Stimulated activated CD4-positive, alpha-beta T cell treated with anti-CD3 and anti-CD28 coated beads, Interleukin-12 subunit alpha, Interleukin-12 subunit beta, amount 100 ng/mL, for 4 hours (primary cell): ENCODE results near the gene PARD6B.
"Not testable (repeated sequence)": the region's sequence is repeated elsewhere in the genome, so short reads cannot be mapped to it uniquely, and the experiment has no call there.

Source experiments
- DNase-seq: peaks from one replicate; pipeline ENCODE4 v3.0.0-alpha.2; 2020

PARD6B gene

DNA sequence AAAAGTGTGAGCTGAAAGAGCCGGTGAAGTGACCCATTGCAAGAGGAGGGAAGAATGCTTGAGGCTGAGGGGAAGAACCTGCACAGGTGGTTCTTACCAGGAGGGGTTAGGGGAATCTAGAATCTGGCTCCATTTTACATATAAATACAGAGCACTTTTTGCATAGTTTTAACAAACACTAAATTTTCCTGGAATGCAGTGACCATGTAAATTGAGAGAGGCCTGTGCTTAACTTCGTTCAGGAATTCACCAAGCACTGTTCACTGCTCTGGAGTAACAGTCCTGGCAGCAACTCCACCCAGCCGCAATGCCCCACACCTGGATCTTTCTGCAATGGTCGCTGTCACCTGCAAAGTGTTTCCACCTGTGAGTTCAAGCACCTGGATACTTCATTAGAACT, 26.9 kb upstream of the PARD6B start:
- DNase-seq, result no peak

DNA sequence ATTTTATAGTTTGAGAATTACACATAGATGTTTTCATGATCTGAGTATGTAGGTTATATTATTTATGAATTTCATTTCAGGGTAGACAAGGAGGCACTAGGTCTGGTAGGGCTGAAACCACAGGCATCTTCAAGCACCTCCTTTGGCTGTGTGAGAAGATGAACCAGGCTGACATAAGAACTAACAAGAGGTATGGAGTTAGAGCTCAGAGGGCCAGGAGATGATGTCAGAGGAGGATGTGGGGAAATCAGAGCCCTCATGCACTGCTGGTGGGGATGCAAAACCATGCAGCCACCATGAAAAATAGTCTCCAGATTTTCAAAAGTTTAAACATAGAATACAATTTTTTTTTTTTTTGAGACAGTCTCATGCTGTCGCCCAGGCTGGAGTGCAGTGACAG, 26.4 kb upstream of the PARD6B start:
- DNase-seq, result no peak

DNA sequence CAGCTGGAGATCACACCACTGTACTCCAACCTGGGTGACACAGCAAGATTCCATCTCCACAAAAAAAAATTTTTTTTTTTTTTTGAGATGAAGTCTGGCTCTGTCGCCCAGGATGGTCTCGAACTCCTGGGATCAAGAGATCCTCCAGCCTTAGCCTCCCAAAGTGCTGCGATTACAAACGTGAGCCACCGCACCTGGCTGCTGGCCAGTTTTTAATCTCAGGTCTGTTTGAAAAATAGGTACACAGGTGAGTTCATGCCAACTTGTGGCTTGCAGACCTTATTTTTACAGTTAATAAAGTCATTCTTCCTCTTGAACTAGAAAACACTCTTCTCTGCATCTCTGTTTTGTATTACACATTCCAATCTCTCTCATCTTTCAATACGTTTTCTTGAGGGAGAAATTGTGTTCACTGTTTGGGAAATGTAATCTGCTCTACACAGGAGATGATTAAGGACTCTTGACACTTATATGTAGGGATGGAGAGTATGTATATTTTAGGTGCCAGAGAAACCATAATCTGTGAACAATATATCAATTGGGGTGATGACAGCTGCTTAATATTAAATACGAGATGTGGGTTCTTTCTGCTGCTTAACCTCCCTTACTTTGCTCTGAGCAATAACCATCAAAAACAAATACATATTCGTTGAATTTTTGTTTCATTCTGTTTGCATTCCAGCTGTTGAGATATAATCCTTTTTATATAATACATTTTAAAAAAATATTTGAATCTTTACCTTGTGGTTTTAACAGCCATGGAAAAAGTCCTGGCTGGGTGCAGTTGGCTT, 22.3 kb upstream of the PARD6B start:
- no peak for DNase-seq

DNA sequence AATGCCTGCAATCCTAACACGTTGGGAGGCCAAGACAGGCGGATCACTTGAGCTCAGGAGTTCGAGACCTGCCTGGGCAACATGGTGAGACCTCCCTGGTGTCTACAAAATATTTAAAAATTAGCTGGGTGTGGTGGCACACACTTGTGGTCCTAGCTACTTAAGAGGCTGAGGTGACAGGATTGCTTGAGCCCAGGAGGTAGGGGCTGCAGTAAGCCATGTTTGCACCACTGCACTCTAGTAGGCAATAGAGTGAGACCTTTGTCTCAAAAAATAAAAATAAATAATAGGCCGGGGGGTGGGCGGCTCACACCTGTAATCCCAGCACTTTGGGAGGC, 21.8 kb upstream of the PARD6B start:
- no peak for DNase-seq

DNA sequence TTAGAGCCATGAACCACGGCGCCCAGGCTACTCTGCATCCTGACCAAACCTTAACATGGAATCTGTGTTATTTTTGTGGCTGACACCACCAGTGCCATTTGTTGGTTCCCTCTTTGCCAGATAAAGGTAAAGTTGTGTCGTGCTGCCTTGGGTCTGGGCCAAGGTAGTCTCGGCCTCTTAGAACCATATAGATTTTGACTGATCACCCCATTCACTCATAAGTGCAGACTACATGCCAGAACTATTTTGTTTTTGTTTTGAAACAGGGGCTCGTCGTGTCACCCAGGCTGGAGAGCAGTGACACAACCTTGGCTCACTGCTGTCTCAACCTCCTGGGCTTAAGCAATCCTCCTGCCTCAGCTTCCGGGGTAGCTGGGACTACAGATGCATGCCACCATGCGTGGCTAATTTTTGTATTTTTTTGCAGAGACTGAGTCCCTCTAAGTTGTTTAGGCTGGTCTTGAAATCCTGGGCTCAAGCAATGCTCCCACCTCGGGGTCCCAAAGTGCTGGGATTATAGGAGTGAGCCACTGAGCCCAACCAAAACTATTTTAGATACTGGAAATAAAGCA, 20.8 kb upstream of the PARD6B start:
- no peak for DNase-seq

DNA sequence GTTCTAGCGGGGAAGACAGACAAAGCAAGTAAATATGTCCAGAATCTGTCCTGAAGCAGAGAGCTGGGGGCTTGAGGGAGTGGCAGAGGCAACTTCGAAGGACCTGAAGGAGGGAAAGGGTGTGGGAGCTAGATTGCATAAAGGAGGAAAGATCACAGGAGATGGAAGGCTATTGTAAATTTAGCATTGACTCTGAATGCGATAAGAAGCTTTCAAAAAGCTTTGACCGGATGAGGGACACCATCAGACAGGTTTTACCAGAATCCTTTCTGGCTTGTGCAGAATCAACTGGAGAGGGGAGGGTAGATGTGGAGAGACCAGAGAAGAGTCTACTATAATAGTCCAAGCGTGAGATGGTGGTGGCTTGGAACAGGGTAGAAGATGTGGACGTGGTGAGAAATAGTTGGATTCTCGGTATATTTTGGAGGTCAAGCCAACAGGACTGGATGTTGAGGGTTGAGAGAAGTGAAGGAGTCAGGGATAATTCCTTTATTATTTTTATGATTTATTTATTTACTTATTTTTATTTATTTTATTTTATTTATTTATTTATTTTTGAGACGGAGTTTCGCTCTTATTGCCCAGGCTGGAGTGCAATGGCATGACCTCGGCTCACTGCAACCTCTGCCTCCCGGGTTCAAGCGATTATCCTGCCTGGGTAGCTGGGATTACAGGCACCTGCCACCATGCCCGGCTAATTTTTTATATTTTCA, 20.1 kb upstream of the PARD6B start:
- no peak for DNase-seq

DNA sequence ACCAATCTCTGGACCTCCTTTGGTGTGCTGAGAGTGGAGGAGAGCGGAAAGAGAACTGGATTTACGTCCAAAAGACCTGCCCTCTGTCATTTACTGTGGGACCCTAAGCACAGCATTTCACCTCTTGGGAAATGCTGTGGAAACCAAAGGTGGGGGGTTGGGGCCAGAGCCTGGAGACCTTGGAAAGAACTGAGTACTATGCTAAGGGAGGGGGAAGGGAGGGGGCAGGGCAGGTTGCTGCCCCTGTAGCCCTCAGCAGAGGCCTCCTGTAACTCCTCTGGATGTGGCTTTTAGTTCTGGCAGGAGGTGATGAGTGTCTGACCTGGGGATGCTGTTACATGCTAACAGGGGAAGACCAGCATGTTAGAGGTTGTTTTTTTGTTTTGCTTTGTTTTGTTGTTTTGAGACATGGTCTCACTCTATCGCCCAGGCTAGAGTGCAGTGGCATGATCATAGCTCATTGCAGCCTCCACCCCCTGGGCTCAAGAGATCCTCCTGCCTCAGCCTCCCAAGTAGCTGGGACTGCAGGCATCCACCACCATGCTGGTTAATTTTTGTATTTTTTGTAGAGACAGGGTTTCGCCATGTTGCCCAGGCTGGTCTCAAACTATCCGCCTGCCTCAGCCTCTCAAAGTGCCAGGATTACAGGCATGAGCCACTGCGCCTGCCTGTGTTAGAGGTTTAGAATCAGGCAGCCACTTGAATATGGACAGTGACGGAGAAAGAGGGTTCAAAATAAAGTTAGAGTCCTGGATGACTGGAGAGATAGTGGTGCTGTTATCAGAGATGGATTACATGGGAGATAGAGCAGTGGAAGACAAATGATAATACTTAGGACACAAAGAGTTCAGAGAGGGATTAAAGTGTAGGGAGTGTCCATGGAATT, 18.4 kb upstream of the PARD6B start:
- DNase-seq, result no peak

DNA sequence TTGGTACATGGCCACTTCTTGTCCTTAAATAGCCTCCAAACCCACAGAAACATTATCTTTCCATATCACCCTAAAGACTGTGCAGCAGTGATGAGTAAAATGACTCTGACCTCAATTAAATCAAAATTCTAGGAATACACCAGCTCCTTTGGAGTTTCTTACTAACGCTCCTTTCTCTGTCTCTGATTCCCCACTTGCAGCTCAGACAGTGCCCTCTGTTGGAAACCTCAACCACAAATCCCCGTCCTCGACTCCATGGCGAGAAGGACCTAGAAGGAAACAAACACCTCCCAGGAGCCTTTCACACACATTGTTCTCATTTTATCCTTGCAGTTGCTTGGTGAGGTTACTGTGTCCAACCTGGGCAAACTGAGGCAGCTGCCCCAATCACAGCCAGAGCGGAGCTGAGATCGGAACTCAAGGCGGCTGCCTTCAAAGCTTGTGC, 17.7 kb upstream of the PARD6B start:
- DNase-seq, result no peak

DNA sequence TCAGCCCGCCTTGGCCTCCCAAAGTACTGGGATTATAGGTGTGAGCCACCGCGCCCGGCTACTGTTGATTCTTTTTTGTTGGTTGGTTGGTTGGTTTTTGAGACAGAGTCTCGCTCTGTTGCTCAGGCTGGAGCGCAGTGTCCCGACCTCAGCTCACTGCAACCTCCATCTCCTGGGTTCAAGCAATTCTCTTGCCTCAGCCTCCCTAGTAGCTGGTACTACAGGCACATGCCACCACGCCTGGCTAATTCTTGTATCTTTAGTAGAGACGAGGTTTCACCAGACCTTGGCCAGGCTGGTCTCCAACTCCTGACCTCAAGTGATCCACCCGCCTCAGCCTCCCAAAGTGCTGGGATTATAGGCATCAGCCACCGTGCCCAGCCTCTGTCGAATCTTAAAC, 17.0 kb upstream of the PARD6B start:
- DNase-seq, result not testable (repeated sequence)

DNA sequence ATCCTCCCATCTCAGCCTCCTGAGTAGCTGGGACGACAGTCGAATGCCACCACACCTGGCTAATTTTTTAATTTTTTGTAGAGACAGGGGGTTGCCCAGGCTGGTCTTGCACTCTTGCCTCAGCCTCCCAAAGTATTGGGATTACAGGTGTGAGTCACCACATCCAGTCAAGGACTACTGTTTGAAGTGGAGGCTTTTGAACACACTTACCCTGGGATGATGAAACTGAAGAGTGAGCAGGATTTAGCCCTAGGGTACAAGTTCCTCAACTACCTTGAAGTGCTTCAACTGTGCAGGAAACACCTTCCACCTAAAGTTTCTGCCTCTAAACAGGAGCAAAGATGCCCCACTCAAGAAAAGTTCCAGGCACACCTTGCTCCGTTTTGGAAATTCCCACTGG, 15.7 kb upstream of the PARD6B start:
- no peak for DNase-seq

DNA sequence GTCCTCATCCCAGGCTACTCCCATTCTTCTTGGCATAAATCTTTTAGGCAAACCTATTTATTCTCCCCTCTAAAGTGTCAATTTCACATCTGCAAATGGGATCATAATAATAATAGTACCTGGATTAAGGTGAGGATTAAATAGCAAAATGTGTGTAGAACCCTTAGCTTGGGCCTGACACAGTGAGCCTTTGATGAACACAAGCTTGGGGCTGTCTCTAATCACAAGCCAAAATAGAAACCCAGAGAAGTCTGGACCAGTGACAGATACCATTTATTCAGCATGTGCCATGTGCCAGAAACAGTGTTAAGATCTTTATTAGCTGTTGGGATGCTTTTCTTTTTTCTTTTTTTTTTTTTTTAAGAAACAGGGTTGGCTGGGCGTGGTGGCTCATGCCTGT, 14.9 kb upstream of the PARD6B start:
- no peak for DNase-seq

DNA sequence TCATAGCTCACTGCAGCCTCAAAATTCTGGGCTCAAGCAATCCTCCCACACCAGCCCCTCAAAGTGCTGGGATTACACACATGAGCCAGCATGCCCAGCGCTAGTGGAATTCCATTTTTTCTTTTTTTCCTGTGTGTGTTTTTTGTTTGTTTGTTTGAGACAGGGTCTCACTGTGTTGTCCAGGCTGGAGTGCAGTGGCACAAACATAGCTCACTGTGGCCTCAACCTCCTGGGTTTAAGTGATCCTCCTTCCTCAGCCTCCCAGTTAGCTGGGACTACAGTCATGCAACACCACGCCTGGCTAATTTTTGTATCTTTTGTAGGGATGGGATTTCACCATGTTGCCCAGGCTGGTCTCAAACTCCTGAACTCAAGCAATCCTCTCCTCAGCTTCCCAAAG, 14.1 kb upstream of the PARD6B start:
- DNase-seq, result no peak

DNA sequence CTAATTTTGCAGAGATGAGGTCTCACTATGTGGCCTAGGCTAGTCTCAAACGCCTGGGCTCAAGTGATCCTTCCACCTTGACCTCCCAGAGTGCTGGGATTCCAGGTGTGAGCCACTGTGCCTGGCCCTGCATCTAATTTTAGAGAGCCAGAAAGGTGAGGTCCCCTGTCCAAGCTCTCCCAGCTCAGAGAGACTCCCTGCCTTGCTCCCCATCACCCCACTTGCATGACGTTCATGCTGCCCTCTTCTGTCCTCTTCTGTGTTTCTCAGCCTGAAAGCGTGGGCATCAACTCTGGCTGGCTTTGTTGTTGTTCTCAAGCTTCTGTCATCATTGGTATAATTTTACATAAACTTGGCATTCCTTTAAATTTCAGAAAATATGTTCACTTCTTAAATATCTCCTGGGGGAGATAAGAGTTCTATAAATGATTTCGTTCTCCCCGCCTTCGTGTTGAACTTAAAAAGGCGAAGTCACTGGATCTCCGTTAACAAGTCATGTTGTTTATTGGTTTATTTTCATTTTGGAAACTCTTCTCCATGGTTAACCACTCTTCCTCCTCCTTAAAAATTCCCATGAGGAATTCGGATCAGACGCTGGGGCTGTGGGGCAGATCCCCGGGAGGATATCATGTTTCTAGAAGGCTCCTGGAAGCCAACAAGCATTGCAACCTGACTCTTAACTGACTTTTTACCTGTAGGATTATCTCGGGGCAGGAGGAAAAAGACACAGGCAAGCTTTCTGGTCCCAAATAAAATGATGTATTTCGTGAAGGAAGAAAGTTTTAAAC, 13.2 kb upstream of the PARD6B start:
- no peak for DNase-seq

DNA sequence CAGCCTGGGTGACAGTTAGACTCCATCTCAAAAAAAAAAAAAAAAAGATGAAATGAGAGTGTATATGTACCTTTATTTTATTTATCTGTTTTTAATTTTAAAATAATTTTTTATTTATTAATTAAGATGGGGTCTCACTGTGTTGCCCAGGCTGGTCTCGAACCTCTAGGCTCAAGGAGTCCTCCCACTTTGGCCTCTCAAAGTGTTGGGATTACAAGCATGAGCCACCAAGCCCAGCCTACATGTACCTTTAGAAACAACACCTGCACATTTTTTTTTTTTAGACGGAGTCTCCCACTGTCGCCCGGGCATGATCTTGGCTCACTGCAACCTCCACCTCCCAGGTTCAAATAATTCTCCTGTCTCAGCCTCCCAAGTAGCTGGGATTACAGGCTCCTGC, 12.1 kb upstream of the PARD6B start:
- no peak for DNase-seq

DNA sequence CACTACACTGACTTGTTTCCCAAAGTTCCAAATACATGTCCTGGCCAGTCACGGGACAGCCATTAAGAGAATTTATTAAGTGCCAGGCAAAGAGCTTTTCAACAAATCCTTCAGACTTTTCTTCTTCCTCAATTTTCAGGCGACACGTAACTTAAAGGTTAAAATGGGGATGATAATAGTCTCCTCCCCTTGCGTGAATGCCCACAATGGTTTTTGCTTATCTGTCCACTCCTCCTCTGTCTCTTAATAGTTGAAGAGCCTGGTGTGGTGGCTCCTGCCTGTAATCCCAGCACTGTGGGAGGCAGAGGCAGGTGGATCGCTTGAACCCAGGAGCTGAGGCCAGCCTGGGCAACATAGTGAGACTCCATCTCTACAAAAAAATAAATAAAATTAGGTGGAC, 11.4 kb upstream of the PARD6B start:
- DNase-seq, result no peak

DNA sequence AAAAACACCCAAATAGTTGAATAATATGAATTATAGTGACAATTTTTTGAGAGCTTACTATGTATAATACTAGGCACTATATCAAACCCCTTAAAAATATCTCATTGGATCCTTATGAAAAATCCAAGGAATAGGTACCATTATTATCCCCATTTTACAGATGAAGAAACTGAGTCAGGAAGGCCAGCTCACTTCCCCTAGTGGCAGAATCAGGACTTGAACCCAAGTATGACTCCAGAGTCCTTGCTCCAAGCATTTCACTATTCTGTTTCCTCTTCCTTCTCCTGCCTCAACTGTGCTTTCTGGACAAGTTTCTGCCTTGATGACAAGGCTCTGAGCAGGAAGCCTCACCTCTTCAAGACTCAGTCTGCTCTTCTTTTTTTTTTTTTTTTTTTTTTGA, 10.8 kb upstream of the PARD6B start:
- no peak for DNase-seq

DNA sequence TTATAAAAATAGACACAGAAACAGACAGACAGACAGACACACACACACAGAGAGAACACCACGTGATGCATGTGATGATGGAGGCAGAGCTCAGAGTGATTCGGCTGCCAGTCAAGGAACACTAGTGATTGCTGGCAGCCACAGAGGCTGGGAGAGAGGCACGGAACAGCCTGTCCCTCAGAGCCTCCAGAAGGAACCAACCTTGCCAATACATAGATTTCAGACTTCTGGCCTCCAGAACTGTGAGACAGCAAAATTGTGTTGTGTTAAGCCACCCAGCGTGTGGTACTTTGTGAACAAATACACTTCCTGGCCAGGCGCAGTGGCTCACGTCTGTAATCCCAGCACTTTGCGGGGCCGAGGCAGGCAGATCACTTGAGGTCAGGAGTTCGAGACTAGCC, 9.5 kb upstream of the PARD6B start:
- DNase-seq, result no peak

DNA sequence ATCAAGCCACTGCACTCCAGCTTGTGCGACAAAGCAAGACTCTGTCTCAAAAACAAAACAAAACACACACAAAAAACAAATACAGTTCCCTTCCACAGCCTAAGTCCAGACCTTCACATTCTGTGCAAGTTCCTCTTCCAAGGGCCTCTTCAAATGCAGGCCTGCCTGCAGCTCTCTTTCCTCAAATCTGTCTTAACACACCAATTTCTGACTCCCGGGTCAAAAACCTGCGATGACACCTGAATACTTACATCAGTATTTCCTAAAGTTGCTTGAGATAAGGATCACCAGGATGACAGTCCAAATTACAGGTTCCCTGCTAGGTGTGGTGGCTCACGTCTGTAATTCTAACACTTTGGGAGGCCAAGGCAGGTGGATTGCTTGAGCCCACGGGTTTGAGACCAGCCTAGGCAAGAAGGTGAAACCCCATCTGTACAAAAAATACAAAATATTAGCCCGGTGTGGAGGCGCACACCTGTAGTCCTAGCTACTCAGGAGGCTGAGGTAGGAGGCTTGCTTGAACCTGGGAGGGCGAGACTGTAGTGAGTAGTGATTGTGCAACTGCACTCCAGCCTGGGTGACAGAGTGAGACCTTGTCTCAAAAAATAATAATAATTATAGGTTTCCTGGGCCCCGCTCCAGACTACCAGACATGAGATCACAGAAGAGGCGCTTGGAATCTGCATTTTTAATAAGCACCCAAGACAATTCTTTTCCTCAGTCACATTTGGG, 8.8 kb upstream of the PARD6B start:
- no peak for DNase-seq

DNA sequence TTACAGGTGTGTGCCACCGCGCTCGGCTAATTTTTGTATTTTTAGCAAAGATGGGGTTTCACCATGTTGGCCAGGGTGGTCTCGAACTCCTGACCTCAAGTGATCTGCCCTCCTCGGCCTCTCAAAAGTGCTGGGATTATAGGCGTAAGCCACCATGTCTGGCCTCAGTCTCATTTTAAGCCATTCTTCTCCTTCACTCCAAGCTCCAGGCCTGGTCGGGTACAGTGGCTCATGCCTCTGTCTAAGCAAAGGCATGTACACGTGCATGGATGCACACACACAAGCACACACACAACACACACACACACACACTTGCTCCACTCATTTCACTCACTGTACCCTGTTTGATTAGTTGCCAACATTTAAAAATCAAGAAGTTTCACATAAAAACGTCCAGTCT, 7.7 kb upstream of the PARD6B start:
- DNase-seq, result no peak

DNA sequence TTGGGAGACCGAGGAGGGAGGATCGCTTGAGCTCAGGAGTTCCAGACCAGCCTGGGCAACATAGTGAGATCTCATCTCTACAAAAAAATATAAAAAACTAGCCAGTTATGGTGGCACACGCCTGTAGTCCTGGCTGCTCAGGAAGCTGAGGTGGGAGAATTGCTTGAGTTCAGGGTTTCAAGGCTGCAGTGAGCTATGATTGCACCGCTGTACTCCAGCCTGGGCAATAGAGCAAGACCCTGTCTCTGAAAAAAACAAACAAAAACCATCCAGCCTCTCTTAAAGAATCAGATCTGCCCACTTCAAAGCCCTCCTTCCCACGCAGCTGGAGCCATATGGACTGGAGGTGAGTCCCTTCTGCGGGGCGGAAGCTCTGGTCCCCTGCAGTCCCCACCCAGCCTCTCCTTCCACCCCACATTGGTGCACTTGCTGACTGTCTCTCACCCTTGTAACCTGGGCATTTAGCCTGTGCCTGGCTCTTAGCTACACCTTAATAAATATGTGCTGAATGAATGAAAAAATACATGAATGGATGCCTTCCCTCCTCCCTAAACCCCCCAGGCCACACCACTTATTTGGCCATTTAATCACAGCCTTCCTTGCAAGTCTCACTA, 7.2 kb upstream of the PARD6B start:
- DNase-seq, result no peak
